Panc1 (cell line): ENCODE measurements around the gene CCDC102A.

ENCODE experiments used
- POLR2AphosphoS5 ChIP-seq: IDR thresholded peaks from 2 replicates; pipeline ENCODE4 v1.6.1; 2012; ENCODE audit warnings: mild to moderate bottlenecking, low read depth, low read length, moderate library complexity
- TCF7L2 ChIP-seq: IDR thresholded peaks from 2 replicates; pipeline ENCODE4 v1.6.1; 2011; ENCODE audit warnings: mild to moderate bottlenecking, low read depth, low read length, inconsistent platforms
- TF ChIP-seq, protein P1 (sequence below): fragments of 450-650 bp; IDR thresholded peaks from 2 replicates; pipeline ENCODE4 v1.5.1; 2017; ENCODE audit warnings: mild to moderate bottlenecking
- TF ChIP-seq, protein P2 (sequence below), 2 experiments: IDR thresholded peaks; 2 replicates each; pipeline ENCODE4 v1.6.1; 2011 to 2012; ENCODE audit warnings: low read depth in 2 of 2, control low read depth in 1 of 2, low read length in 1 of 2, mild to moderate bottlenecking in 1 of 2, moderate library complexity in 1 of 2; ENCODE audit not compliant: insufficient read depth in 1 of 2

DNA sequence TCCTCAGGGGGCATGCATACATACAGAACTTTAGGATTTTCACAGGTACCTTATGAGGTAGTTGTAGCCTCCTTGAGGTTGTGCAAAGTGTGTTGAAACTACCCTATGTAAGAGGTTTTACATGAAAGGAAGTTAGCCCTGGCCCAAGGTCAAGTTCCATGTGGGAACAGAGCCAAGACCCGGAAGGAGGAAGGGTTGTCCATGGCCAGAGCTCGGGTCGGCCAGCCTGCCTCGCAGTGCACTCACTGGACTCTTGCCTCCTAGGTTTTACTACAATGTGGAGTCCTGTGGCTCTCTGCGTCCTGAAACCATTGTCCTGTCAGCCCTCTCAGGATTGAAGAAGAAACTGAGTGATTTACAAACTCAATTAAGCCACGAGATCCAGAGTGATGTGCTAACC is 65.7 kb downstream of the CCDC102A start:
- TF ChIP-seq, protein P1, sequence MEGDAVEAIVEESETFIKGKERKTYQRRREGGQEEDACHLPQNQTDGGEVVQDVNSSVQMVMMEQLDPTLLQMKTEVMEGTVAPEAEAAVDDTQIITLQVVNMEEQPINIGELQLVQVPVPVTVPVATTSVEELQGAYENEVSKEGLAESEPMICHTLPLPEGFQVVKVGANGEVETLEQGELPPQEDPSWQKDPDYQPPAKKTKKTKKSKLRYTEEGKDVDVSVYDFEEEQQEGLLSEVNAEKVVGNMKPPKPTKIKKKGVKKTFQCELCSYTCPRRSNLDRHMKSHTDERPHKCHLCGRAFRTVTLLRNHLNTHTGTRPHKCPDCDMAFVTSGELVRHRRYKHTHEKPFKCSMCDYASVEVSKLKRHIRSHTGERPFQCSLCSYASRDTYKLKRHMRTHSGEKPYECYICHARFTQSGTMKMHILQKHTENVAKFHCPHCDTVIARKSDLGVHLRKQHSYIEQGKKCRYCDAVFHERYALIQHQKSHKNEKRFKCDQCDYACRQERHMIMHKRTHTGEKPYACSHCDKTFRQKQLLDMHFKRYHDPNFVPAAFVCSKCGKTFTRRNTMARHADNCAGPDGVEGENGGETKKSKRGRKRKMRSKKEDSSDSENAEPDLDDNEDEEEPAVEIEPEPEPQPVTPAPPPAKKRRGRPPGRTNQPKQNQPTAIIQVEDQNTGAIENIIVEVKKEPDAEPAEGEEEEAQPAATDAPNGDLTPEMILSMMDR, result no peak
- TF ChIP-seq POLR2AphosphoS5 (no peak), TCF7L2 (no peak)
- TF ChIP-seq, protein P2, sequence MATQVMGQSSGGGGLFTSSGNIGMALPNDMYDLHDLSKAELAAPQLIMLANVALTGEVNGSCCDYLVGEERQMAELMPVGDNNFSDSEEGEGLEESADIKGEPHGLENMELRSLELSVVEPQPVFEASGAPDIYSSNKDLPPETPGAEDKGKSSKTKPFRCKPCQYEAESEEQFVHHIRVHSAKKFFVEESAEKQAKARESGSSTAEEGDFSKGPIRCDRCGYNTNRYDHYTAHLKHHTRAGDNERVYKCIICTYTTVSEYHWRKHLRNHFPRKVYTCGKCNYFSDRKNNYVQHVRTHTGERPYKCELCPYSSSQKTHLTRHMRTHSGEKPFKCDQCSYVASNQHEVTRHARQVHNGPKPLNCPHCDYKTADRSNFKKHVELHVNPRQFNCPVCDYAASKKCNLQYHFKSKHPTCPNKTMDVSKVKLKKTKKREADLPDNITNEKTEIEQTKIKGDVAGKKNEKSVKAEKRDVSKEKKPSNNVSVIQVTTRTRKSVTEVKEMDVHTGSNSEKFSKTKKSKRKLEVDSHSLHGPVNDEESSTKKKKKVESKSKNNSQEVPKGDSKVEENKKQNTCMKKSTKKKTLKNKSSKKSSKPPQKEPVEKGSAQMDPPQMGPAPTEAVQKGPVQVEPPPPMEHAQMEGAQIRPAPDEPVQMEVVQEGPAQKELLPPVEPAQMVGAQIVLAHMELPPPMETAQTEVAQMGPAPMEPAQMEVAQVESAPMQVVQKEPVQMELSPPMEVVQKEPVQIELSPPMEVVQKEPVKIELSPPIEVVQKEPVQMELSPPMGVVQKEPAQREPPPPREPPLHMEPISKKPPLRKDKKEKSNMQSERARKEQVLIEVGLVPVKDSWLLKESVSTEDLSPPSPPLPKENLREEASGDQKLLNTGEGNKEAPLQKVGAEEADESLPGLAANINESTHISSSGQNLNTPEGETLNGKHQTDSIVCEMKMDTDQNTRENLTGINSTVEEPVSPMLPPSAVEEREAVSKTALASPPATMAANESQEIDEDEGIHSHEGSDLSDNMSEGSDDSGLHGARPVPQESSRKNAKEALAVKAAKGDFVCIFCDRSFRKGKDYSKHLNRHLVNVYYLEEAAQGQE (IDR thresholded peaks at IDR 0.05; ENCODE audit: insufficient read depth in 1 of 2, low read depth in 2 of 2, low read length in 1 of 2), result no peak
